Measurements from ENCODE around the gene CARF. TPM values are rescaled to one million over a fixed set of nuclear protein-coding genes. Genes with fewer than 3 reads are reported as not detected.

Gene CARF
- total and polyA plus RNA-seq, 2 of the 13 experiments (the other 11 are each of a cell fraction or from before 2014, with no cell fraction given), result 3.0 to 5.4 TPM

DNA sequence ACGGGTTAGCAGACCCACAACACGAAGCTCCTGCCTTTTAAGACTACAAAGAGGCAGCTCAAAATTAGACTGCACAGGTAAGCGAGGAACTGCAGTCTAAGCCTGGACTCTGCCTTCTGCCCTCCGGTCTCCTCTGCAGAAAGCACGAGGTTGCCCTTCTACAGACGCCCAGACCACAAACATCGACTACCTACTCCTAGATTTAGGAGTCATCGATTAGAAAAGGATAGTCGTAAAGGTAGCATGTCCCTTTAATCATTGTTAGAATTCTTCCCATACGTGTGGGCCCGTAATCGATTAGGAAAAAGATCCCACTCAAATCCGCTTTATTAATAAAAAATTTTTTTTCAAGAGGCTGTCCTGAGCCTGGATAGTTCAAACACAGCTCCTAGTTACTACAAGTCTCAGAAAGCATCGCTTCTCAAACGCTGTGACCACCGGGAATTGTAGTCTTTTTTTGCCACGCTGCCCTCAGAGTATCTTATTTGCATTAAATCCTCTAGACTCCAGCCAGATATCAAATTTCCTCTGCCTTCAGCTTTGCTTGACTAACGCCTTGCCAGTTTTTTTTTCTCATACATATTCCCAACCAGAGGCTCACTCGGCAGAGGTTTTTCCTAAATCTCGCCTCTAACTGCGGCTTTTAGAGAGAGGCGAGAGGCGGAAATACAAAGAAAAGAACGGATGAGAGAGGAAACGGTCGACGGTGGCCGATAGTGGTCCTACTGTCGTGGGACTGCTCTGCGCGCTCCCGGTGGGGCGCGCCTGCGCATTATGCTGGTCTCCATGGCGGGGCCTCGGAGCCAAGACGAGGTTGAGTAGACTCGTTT, at the start of gene CARF, which contains the start of gene WDR12 (continued):
- TF ChIP-seq YEATS2 (CRISPR knock-in tag; IDR thresholded peaks at IDR 0.05; ENCODE audit: borderline replicate concordance), result peak; percentile 78
- no peak for TF ChIP-seq JUN (CRISPR knock-in tag; IDR thresholded peaks at IDR 0.05)
- TF ChIP-seq RAD51 (IDR thresholded peaks at IDR 0.05; ENCODE audit: borderline replicate concordance), result no peak
- TF ChIP-seq ZNF234 (CRISPR knock-in tag; conservative IDR thresholded peaks at IDR 0.05), result no peak
- 0 out of 2 replicates have a peak, but pooled peaks have one; percentile 27 for TF ChIP-seq ETV6 (CRISPR knock-in tag; conservative IDR thresholded peaks at IDR 0.05)
- TF ChIP-seq ZNF878 (CRISPR knock-in tag; IDR thresholded peaks at IDR 0.05), result no peak
- TF ChIP-seq, protein P1, sequence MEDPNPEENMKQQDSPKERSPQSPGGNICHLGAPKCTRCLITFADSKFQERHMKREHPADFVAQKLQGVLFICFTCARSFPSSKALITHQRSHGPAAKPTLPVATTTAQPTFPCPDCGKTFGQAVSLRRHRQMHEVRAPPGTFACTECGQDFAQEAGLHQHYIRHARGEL (CRISPR knock-in tag; IDR thresholded peaks at IDR 0.05), result no peak
- TF ChIP-seq, protein P2, sequence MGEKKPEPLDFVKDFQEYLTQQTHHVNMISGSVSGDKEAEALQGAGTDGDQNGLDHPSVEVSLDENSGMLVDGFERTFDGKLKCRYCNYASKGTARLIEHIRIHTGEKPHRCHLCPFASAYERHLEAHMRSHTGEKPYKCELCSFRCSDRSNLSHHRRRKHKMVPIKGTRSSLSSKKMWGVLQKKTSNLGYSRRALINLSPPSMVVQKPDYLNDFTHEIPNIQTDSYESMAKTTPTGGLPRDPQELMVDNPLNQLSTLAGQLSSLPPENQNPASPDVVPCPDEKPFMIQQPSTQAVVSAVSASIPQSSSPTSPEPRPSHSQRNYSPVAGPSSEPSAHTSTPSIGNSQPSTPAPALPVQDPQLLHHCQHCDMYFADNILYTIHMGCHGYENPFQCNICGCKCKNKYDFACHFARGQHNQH (CRISPR knock-in tag; IDR thresholded peaks at IDR 0.05), result no peak; the same call in 1 of the 2 replicates
- TF ChIP-seq, protein P3, sequence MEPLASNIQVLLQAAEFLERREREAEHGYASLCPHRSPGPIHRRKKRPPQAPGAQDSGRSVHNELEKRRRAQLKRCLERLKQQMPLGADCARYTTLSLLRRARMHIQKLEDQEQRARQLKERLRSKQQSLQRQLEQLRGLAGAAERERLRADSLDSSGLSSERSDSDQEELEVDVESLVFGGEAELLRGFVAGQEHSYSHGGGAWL (CRISPR knock-in tag; IDR thresholded peaks at IDR 0.05), result peak; percentile 51; the same call in 1 of the 2 replicates
- TF ChIP-seq MAZ (IDR thresholded peaks at IDR 0.05; ENCODE audit: borderline replicate concordance, low read depth, low read length), result no peak
- TF ChIP-seq MAZ (CRISPR knock-in tag; IDR thresholded peaks at IDR 0.05; ENCODE audit: low read depth), result peak; percentile 70
- TF ChIP-seq, protein P4, sequence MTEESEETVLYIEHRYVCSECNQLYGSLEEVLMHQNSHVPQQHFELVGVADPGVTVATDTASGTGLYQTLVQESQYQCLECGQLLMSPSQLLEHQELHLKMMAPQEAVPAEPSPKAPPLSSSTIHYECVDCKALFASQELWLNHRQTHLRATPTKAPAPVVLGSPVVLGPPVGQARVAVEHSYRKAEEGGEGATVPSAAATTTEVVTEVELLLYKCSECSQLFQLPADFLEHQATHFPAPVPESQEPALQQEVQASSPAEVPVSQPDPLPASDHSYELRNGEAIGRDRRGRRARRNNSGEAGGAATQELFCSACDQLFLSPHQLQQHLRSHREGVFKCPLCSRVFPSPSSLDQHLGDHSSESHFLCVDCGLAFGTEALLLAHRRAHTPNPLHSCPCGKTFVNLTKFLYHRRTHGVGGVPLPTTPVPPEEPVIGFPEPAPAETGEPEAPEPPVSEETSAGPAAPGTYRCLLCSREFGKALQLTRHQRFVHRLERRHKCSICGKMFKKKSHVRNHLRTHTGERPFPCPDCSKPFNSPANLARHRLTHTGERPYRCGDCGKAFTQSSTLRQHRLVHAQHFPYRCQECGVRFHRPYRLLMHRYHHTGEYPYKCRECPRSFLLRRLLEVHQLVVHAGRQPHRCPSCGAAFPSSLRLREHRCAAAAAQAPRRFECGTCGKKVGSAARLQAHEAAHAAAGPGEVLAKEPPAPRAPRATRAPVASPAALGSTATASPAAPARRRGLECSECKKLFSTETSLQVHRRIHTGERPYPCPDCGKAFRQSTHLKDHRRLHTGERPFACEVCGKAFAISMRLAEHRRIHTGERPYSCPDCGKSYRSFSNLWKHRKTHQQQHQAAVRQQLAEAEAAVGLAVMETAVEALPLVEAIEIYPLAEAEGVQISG (CRISPR knock-in tag; IDR thresholded peaks at IDR 0.05), result peak; percentile 78
- TF ChIP-seq ZNF619 (CRISPR knock-in tag; IDR thresholded peaks at IDR 0.05), result peak; percentile 1; the same call in 1 of the 2 replicates
- TF ChIP-seq, protein P5, sequence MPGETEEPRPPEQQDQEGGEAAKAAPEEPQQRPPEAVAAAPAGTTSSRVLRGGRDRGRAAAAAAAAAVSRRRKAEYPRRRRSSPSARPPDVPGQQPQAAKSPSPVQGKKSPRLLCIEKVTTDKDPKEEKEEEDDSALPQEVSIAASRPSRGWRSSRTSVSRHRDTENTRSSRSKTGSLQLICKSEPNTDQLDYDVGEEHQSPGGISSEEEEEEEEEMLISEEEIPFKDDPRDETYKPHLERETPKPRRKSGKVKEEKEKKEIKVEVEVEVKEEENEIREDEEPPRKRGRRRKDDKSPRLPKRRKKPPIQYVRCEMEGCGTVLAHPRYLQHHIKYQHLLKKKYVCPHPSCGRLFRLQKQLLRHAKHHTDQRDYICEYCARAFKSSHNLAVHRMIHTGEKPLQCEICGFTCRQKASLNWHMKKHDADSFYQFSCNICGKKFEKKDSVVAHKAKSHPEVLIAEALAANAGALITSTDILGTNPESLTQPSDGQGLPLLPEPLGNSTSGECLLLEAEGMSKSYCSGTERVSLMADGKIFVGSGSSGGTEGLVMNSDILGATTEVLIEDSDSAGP (CRISPR knock-in tag; IDR thresholded peaks at IDR 0.05; ENCODE audit: borderline replicate concordance), result peak; percentile 76
- TF ChIP-seq, protein P6, sequence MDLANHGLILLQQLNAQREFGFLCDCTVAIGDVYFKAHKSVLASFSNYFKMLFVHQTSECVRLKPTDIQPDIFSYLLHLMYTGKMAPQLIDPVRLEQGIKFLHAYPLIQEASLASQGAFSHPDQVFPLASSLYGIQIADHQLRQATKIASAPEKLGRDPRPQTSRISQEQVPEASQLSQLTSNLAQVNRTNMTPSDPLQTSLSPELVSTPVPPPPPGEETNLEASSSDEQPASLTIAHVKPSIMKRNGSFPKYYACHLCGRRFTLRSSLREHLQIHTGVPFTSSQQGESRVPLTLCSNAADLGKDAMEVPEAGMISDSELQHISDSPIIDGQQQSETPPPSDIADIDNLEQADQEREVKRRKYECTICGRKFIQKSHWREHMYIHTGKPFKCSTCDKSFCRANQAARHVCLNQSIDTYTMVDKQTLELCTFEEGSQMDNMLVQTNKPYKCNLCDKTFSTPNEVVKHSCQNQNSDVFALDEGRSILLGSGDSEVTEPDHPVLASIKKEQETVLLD (CRISPR knock-in tag; IDR thresholded peaks at IDR 0.05; ENCODE audit: low read depth), result no peak
- TF ChIP-seq CBX1 (IDR thresholded peaks at IDR 0.05; ENCODE audit: low read depth), result no peak
- no peak for TF ChIP-seq SRSF4 (IDR thresholded peaks at IDR 0.05; ENCODE audit: low read depth, low read length, poor library complexity, severe bottlenecking)
- TF ChIP-seq PITX1 (CRISPR knock-in tag; IDR thresholded peaks at IDR 0.05), result peak; percentile 37; the same call in 1 of the 2 replicates
- no peak for TF ChIP-seq ATAD3A (CRISPR knock-in tag; IDR thresholded peaks at IDR 0.05)
- TF ChIP-seq ERF (CRISPR knock-in tag; IDR thresholded peaks at IDR 0.05), result peak; percentile 34; the same call in 1 of the 2 replicates
- no peak for TF ChIP-seq NRL (CRISPR knock-in tag; IDR thresholded peaks at IDR 0.05; ENCODE audit: borderline replicate concordance)
- TF ChIP-seq SRY (CRISPR knock-in tag; IDR thresholded peaks at IDR 0.05), result no peak; the same call in 1 of the 2 replicates

Measured in HepG2 (cell line).